Fibroblast of lung (primary cell): ENCODE results near the gene TLE6.

Experiments used
- EZH2 ChIP-seq: IDR thresholded peaks from 2 replicates; pipeline ENCODE4 v1.5.1; 2012; ENCODE audit warnings: low read length, control low read depth, mild to moderate bottlenecking; ENCODE audit errors: missing control alignments
- TF ChIP-seq, protein P1 (sequence below), 2 donors: IDR thresholded peaks in 1 of 2; conservative IDR thresholded peaks in 1 of 2; 1 replicate in 1 of 2; 2 replicates in 1 of 2; pipeline ENCODE4 v1.5.1; 2011 to 2012; ENCODE audit warnings: low read length in 2 of 2, control low read depth in 1 of 2, inconsistent platforms in 1 of 2, low read depth in 1 of 2, mild to moderate bottlenecking in 1 of 2

DNA sequence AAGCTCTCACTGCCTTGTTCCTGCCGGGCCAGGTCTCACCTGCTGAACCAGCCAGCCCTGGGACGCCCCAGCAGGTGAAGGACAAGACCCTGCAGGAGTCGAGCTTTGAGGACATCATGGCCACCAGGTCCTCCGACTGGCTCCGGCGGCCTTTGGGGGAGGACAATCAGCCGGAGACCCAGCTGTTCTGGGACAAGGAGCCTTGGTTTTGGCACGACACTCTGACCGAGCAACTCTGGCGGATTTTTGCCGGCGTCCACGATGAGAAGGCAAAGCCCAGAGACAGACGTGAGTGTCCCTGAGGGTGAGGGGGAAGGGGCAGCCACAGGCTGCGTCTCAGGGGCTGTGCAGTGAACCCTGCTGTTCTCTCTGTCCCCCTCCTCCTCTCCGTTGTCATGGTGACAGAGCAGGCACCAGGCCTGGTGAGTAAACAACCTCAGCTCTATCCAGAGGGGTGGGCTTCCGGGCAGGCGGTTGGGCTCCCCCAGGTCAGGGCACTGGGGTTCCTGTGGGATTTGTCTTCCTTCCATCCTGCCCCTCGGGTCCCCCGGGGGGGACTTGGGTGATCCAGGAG, 9.7 kb downstream of the TLE6 start:
- TF ChIP-seq, protein P1, sequence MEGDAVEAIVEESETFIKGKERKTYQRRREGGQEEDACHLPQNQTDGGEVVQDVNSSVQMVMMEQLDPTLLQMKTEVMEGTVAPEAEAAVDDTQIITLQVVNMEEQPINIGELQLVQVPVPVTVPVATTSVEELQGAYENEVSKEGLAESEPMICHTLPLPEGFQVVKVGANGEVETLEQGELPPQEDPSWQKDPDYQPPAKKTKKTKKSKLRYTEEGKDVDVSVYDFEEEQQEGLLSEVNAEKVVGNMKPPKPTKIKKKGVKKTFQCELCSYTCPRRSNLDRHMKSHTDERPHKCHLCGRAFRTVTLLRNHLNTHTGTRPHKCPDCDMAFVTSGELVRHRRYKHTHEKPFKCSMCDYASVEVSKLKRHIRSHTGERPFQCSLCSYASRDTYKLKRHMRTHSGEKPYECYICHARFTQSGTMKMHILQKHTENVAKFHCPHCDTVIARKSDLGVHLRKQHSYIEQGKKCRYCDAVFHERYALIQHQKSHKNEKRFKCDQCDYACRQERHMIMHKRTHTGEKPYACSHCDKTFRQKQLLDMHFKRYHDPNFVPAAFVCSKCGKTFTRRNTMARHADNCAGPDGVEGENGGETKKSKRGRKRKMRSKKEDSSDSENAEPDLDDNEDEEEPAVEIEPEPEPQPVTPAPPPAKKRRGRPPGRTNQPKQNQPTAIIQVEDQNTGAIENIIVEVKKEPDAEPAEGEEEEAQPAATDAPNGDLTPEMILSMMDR (conservative IDR thresholded peaks at IDR 0.05 in 1 of 2, IDR thresholded peaks at IDR 0.05 in 1 of 2; ENCODE audit: low read depth in 1 of 2, low read length in 2 of 2), result no peak
- TF ChIP-seq EZH2, result no peak
